Natural killer cell (primary cell): ENCODE data around the gene LUZP2. TPM values are rescaled to one million over a fixed set of nuclear protein-coding genes. Genes with fewer than 3 reads are reported as not detected.

Experiments used
- ATAC-seq, 3 donors: fragments of 150-1000 bp in 2 of 3; fragments of 200-7000 bp in 1 of 3; cut with Tn5 transposase; 1 replicate in 1 of 3; 2 replicates in 2 of 3; pipeline ENCODE4 v1.10.0; 2021; ENCODE audit warnings: mild to moderate bottlenecking in 2 of 3, moderate library complexity in 2 of 3
- DNase-seq, 2 donors: peaks; one replicate each; pipeline versions ENCODE4 v3.0.0 to v3.0.0-alpha.2; 2013 to 2021; ENCODE audit warnings: mixed read lengths in 1 of 2
- H3K27ac ChIP-seq: one replicate; pipeline ENCODE4 v1.5.1; 2013; ENCODE audit warnings: mild to moderate bottlenecking, low read length
- H3K27me3 ChIP-seq: one replicate; pipeline ENCODE4 v1.6.1; 2013; ENCODE audit warnings: low read length; ENCODE audit not compliant: control insufficient read depth, insufficient read depth
- H3K36me3 ChIP-seq: one replicate; pipeline ENCODE4 v1.6.1; 2013; ENCODE audit warnings: low read length; ENCODE audit not compliant: control insufficient read depth, insufficient read depth
- H3K4me1 ChIP-seq: one replicate; pipeline ENCODE4 v1.6.1; 2013; ENCODE audit warnings: low read length; ENCODE audit not compliant: control insufficient read depth, insufficient read depth
- H3K4me3 ChIP-seq: one replicate; pipeline ENCODE4 v1.5.1; 2013; ENCODE audit warnings: low read length
- H3K9me3 ChIP-seq: one replicate; pipeline ENCODE4 v1.6.1; 2013; ENCODE audit warnings: low read length; ENCODE audit not compliant: control insufficient read depth, insufficient read depth
- H3K27ac Mint-ChIP-seq, 2 donors: one replicate each; pipeline ENCODE4 v1.8.0; 2022; ENCODE audit warnings: mild to moderate bottlenecking in 2 of 2, mixed read lengths in 2 of 2, moderate library complexity in 1 of 2
- H3K27me3 Mint-ChIP-seq, 2 donors: one replicate each; pipeline ENCODE4 v1.8.0; 2022; ENCODE audit warnings: low read depth in 2 of 2, mixed read lengths in 2 of 2
- H3K36me3 Mint-ChIP-seq: one replicate; pipeline ENCODE4 v1.8.0; 2022; ENCODE audit warnings: mixed read lengths
- H3K4me1 Mint-ChIP-seq, 2 donors: one replicate each; pipeline ENCODE4 v1.8.0; 2022; ENCODE audit warnings: mixed read lengths in 2 of 2
- H3K4me3 Mint-ChIP-seq: one replicate; pipeline ENCODE4 v1.8.0; 2022; ENCODE audit warnings: mild to moderate bottlenecking, moderate library complexity, mixed read lengths
- H3K9me3 Mint-ChIP-seq, 2 donors: one replicate each; pipeline ENCODE4 v1.8.0; 2022; ENCODE audit warnings: mixed read lengths in 2 of 2
- CTCF ChIP-seq: fragments of 200-600 bp; IDR thresholded peaks from one replicate; pipeline ENCODE4 v1.8.0; 2022; ENCODE audit warnings: antibody characterized with exemption
- WGBS: methylation state at CpG from one replicate; pipeline ENCODE4 v1.1.7; 2013; ENCODE audit warnings: missing lambda C conversion rate; ENCODE audit not compliant: insufficient coverage; 5-methylcytosine and 5-hydroxymethylcytosine counted together
- intact Hi-C: fragments of 100-400 bp; cut with micrococcal nuclease; formaldehyde crosslinking; loops from one replicate; pipeline ENCODE4 v1.14.2; 2022
- total RNA-seq, 4 donors: library from RNA; stranded (reverse); fragments of 120-200 nt in 1 of 4; gene quantifications; one replicate each; pipeline versions ENCODE4 v1.2.3 to v1.2.4, GENCODE V29; 2013 to 2022

The LUZP2 gene
- total RNA-seq, 3 donors from 2014 or later (not counting 1 experiment from before 2014, with no cell fraction given): not detected

DNA sequence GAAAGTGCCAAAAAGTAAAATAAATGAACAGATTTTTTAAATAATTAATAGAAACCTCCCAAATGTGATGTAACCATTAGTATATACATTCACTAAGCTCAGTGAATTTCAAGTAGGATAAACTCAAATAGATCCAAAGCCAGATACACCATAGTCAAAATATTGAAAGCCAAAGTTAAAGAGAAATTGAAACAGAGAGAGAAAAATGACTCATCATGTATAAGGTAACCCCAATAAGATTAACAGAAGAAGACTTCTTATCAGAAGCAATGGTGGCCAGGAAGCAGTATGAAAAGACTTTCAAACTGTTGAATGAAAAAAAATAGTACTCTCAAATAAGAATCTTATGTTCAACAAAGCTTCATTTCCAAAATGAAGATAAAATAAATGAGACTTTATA, 70.5 kb downstream of the LUZP2 start:
- Histone ChIP-seq H3K4me1 (no peaks in the 10 kb centered on the region), H3K27me3 (no peaks in the 10 kb centered on the region), H3K4me3 (no peak overlapping the region), H3K27ac (no peak overlapping the region), H3K36me3 (no peaks in the 10 kb centered on the region), H3K9me3 (no peaks in the 10 kb centered on the region)
- Mint-ChIP-seq H3K4me3 (no peak overlapping the region), H3K36me3 (no peaks in the 10 kb centered on the region), H3K4me1 (no peaks in the 10 kb centered on the region), H3K27ac (no peak overlapping the region), H3K27me3 (no peaks in the 10 kb centered on the region), H3K9me3 (no peaks in the 10 kb centered on the region)
- ATAC-seq: no peak
- intact Hi-C loops: no loop called here
- DNase-seq: no peak
- TF ChIP-seq CTCF: no peak

GRCh38 chr11:24572376-24572775, 75.5 kb downstream of the LUZP2 start:
- Mint-ChIP-seq H3K27me3 (peaks cover 0 to 2% of the 10 kb centered on the region in 2 donors), H3K4me3 (no peak overlapping the region), H3K27ac (no peak overlapping the region), H3K36me3 (no peaks in the 10 kb centered on the region), H3K9me3 (peaks cover 3 to 5% of the 10 kb centered on the region in 2 donors), H3K4me1 (no peaks in the 10 kb centered on the region)
- H3K4me3 ChIP-seq: no peak overlapping the region
- intact Hi-C loops: no loop called here
- no peaks in the 10 kb centered on the region for H3K9me3 ChIP-seq
- ATAC-seq (no peak), DNase-seq (no peak)
- H3K36me3 ChIP-seq: no peaks in the 10 kb centered on the region
- TF ChIP-seq CTCF: no peak
- H3K27ac ChIP-seq: no peak overlapping the region
- WGBS: 69% methylated on average over 1 of the region's 1 CpG
- H3K27me3 ChIP-seq: no peaks in the 10 kb centered on the region
- no peaks in the 10 kb centered on the region for H3K4me1 ChIP-seq

DNA sequence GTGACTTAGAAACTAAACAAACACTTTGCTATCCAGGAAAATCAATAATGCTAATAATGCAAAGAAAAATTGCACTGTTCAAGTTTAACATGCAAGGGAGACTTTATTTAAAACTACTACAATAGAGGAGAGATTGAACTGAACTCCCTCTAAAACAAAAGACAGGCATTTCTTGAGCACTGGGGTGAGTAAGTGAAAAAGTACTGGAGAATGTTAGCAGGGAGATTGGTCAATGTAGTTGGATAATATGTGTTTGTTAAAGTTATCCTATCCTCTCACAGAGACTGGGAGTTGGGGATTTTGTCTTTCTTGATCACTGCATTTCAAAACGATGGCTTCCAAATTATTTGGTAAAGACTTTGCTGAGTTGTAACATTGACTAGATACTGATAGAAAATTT, 77.6 kb downstream of the LUZP2 start:
- TF ChIP-seq CTCF: no peak
- no peak overlapping the region for H3K4me3 Mint-ChIP-seq
- no peak overlapping the region for H3K27ac ChIP-seq
- no peaks in the 10 kb centered on the region for H3K27me3 ChIP-seq
- no peak overlapping the region for H3K4me3 ChIP-seq
- ATAC-seq (no peak), DNase-seq (no peak)
- H3K4me1 ChIP-seq: no peaks in the 10 kb centered on the region
- H3K27me3 Mint-ChIP-seq: peaks cover 0 to 2% of the 10 kb centered on the region in 2 donors
- H3K36me3 Mint-ChIP-seq: no peaks in the 10 kb centered on the region
- intact Hi-C loops: no loop called here
- no peaks in the 10 kb centered on the region for H3K9me3 ChIP-seq
- no peak overlapping the region for H3K27ac Mint-ChIP-seq
- no peaks in the 10 kb centered on the region for H3K36me3 ChIP-seq
- H3K4me1 Mint-ChIP-seq: no peaks in the 10 kb centered on the region
- peaks cover 3 to 5% of the 10 kb centered on the region in 2 donors for H3K9me3 Mint-ChIP-seq
- 83% methylated on average over 1 of the region's 1 CpG for WGBS

GRCh38 chr11:24575392-24575791, 78.5 kb downstream of the LUZP2 start:
- Histone ChIP-seq H3K9me3 (no peaks in the 10 kb centered on the region), H3K4me3 (no peak overlapping the region), H3K27me3 (no peaks in the 10 kb centered on the region), H3K36me3 (no peaks in the 10 kb centered on the region), H3K27ac (no peak overlapping the region), H3K4me1 (no peaks in the 10 kb centered on the region)
- ATAC-seq (no peak), DNase-seq (no peak)
- Mint-ChIP-seq H3K27me3 (peaks cover 0 to 2% of the 10 kb centered on the region in 2 donors), H3K4me1 (no peaks in the 10 kb centered on the region), H3K27ac (no peak overlapping the region), H3K36me3 (no peaks in the 10 kb centered on the region), H3K4me3 (no peak overlapping the region), H3K9me3 (peaks cover 3 to 5% of the 10 kb centered on the region in 2 donors)
- intact Hi-C loops: no loop called here
- WGBS: 62% methylated on average over 2 of the region's 2 CpGs
- no peak for TF ChIP-seq CTCF
